HEK293 (cell line): Measurements from ENCODE around the gene BPI.

Experiments
- CTCF ChIA-PET: fragments of 350-600 bp; formaldehyde crosslinking; extraction: SDS; loops from one replicate; lab custom pipeline; 2021; ENCODE audit warnings: antibody characterized with exemption; lab: Yijun Ruan, JAX
- POLR2A ChIA-PET: fragments of 300-600 bp; formaldehyde crosslinking; extraction: SDS; loops from one replicate; lab custom pipeline; 2020; ENCODE audit warnings: antibody characterized with exemption, inconsistent platforms; lab: Yijun Ruan, JAX
- H3K27ac ChIP-seq: fragments of 200-500 bp; sonication (Bioruptor generic); 2 replicates; pipeline ENCODE4 v1.5.1; 2014; ENCODE audit warnings: low read depth, low read length, control low read depth, inconsistent platforms; ENCODE audit errors: extremely low read depth
- H3K36me3 ChIP-seq, 2 experiments: fragments of 200-500 bp in 1 of 2; sonication (Bioruptor generic) in 1 of 2; 1 replicate in 1 of 2; 2 replicates in 1 of 2; pipeline ENCODE4 v1.5.1; 2014 to 2017; ENCODE audit warnings: inconsistent platforms in 2 of 2, low read length in 2 of 2; ENCODE audit not compliant: control insufficient read depth in 2 of 2, insufficient read depth in 1 of 2
- H3K4me1 ChIP-seq: fragments of 200-500 bp; sonication (Bioruptor generic); 2 replicates; pipeline ENCODE4 v1.5.1; 2014; ENCODE audit warnings: mild to moderate bottlenecking, low read length, inconsistent platforms; ENCODE audit not compliant: control insufficient read depth, insufficient read depth
- H3K4me3 ChIP-seq: 2 replicates; pipeline ENCODE4 v1.5.1; 2011; ENCODE audit warnings: low read depth, mild to moderate bottlenecking, control low read depth, low read length, moderate library complexity
- H3K9me3 ChIP-seq: fragments of 200-500 bp; sonication (Bioruptor generic); 2 replicates; pipeline ENCODE4 v1.5.1; 2014; ENCODE audit warnings: low read depth, low read length, inconsistent platforms; ENCODE audit not compliant: control insufficient read depth, insufficient read depth
- GLI2 ChIP-seq: fragments of 450-650 bp; formaldehyde crosslinking; IDR thresholded peaks from 2 replicates; pipeline ENCODE4; 2017; ENCODE audit warnings: missing biosample characterization, missing genetic modification characterization, low read depth, borderline replicate concordance
- KLF9 ChIP-seq: fragments of 450-650 bp; formaldehyde crosslinking; IDR thresholded peaks from 2 replicates; pipeline ENCODE4 v1.5.1; 2016; ENCODE audit warnings: missing biosample characterization, missing genetic modification characterization, low read depth
- SCRT2 ChIP-seq: fragments of 450-650 bp; formaldehyde crosslinking; IDR thresholded peaks from 2 replicates; pipeline ENCODE4 v1.5.1; 2016; ENCODE audit warnings: missing biosample characterization, missing genetic modification characterization
- SETDB1 ChIP-seq: IDR thresholded peaks from one replicate; pipeline ENCODE4 v1.6.1; 2017; ENCODE audit warnings: mild to moderate bottlenecking, low read length, moderate library complexity, mixed read lengths; ENCODE audit not compliant: insufficient read length
- ZNF121 ChIP-seq: fragments of 450-650 bp; formaldehyde crosslinking; IDR thresholded peaks from 2 replicates; pipeline ENCODE4 v1.5.1; 2016; ENCODE audit warnings: missing biosample characterization, missing genetic modification characterization
- ZNF16 ChIP-seq: fragments of 450-650 bp; formaldehyde crosslinking; IDR thresholded peaks from 2 replicates; pipeline ENCODE4 v1.5.1; 2016; ENCODE audit warnings: low read depth, missing biosample characterization, missing genetic modification characterization
- ZNF514 ChIP-seq: fragments of 450-650 bp; formaldehyde crosslinking; IDR thresholded peaks from 2 replicates; pipeline ENCODE4 v1.5.1; 2016; ENCODE audit warnings: missing biosample characterization, missing genetic modification characterization
- ZNF544 ChIP-seq: fragments of 450-650 bp; formaldehyde crosslinking; IDR thresholded peaks from 2 replicates; pipeline ENCODE4 v1.5.0; 2017; ENCODE audit warnings: missing biosample characterization, missing genetic modification characterization
- ZNF654 ChIP-seq: fragments of 450-650 bp; formaldehyde crosslinking; IDR thresholded peaks from 2 replicates; pipeline ENCODE4 v1.5.1; 2016; ENCODE audit warnings: low read depth, missing biosample characterization, missing genetic modification characterization
- ZNF664 ChIP-seq: fragments of 450-650 bp; formaldehyde crosslinking; IDR thresholded peaks from 2 replicates; pipeline ENCODE4 v1.5.1; 2016; ENCODE audit warnings: missing biosample characterization, missing genetic modification characterization
- ZSCAN16 ChIP-seq: fragments of 450-650 bp; formaldehyde crosslinking; IDR thresholded peaks from 2 replicates; pipeline ENCODE4 v1.5.1; 2016; ENCODE audit warnings: missing biosample characterization, missing genetic modification characterization
- TF ChIP-seq, protein P1 (sequence below): fragments of 450-650 bp; formaldehyde crosslinking; IDR thresholded peaks from 2 replicates; pipeline ENCODE4 v1.5.1; 2017; ENCODE audit warnings: missing biosample characterization, missing genetic modification characterization
- TF ChIP-seq, protein P2 (sequence below): fragments of 450-650 bp; formaldehyde crosslinking; IDR thresholded peaks from 2 replicates; pipeline ENCODE4 v1.5.1; 2016; ENCODE audit warnings: missing biosample characterization, missing genetic modification characterization

Gene BPI

DNA sequence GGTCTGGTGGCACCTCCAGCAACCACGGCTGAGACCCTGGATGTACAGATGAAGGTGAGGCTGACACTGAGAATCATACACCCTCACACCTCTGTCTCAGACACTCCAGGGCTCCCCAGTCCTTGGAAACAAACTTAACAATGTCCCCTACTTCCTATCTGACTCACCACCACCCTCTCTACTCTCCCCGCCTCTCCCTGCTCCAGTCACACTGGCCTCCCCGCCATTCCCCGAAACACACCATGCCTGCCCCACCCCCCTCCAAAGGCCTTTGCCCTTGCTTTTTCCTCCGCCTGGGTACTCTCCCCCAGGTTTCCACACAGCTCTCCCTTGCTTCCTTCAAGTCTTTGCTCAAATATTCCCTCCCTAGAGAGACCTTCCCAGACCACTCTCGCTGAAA is 16.3 kb downstream of the BPI start (continued):
- TF ChIP-seq, protein P1, sequence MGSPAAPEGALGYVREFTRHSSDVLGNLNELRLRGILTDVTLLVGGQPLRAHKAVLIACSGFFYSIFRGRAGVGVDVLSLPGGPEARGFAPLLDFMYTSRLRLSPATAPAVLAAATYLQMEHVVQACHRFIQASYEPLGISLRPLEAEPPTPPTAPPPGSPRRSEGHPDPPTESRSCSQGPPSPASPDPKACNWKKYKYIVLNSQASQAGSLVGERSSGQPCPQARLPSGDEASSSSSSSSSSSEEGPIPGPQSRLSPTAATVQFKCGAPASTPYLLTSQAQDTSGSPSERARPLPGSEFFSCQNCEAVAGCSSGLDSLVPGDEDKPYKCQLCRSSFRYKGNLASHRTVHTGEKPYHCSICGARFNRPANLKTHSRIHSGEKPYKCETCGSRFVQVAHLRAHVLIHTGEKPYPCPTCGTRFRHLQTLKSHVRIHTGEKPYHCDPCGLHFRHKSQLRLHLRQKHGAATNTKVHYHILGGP, result no peak
- TF ChIP-seq ZNF514 (tag by site-specific recombination), result no peak
- no peak for TF ChIP-seq SETDB1

DNA sequence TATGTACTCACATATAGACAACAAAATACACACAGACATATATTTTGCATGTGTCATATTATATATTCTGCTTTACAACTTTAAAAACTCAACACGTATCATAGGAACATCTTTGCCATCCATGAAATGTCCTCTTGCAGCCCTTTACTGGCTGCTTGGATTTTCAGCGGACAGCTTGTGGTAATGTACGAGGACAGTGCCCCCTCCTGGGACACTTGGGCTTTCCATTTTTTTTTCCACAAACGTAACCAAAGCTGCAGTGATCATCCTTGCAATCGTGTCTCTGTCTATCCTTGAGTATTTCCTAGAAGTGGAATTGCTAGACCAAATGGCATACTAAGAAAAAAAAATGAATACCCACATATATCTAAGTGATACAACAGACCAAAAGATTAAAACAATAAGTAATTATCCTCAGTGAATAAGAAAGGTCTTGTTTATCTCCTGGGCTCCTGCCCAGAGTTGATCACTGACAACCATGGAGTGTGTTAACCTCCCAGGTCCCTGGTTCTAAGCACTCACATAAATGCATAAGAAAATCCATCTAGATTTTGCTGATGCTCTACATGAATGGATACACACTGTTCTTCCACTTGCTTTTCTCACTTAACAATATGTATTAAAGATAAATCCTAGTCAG is 18.1 kb downstream of the BPI start:
- no peak overlapping the region for H3K4me3 ChIP-seq
- no peaks in the 10 kb centered on the region for H3K4me1 ChIP-seq
- H3K36me3 ChIP-seq, result no peaks in the 10 kb centered on the region
- H3K9me3 ChIP-seq, result no peaks in the 10 kb centered on the region
- no peak overlapping the region for H3K27ac ChIP-seq
- CTCF ChIA-PET, result interaction anchor here (0.5 to 1.5 kb wide), 10 partner anchors 9 to 767 kb away, joined by 3 to 6 read pairs (median 3); no protein-coding TSS in a partner anchor
- POLR2A ChIA-PET, result no interaction called here
- peak; percentile 78 for TF ChIP-seq ZNF654
- no peak for TF ChIP-seq ZNF16
- no peak for TF ChIP-seq ZSCAN16
- TF ChIP-seq, protein P2, sequence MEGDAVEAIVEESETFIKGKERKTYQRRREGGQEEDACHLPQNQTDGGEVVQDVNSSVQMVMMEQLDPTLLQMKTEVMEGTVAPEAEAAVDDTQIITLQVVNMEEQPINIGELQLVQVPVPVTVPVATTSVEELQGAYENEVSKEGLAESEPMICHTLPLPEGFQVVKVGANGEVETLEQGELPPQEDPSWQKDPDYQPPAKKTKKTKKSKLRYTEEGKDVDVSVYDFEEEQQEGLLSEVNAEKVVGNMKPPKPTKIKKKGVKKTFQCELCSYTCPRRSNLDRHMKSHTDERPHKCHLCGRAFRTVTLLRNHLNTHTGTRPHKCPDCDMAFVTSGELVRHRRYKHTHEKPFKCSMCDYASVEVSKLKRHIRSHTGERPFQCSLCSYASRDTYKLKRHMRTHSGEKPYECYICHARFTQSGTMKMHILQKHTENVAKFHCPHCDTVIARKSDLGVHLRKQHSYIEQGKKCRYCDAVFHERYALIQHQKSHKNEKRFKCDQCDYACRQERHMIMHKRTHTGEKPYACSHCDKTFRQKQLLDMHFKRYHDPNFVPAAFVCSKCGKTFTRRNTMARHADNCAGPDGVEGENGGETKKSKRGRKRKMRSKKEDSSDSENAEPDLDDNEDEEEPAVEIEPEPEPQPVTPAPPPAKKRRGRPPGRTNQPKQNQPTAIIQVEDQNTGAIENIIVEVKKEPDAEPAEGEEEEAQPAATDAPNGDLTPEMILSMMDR, result peak; percentile 29

DNA sequence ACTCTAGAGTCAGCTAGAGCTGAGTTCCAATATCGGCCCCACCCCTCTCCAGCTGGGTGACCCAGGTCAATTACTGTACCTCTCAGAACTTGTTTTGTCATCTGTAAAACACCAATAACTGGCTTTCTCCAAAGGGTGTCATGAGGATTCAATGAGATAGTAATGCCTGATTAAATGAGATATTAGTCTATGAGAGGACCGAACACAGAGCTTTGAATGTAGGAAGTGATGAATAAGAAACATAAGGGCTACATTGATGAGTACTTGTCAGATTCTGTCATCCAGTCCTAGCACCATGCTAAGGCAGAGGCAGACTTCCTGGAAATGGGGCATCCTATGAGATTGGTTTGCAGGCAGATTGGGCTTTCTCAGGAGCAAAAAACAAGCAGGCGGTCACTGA is 20.2 kb downstream of the BPI start:
- H3K4me1 ChIP-seq, result no peaks in the 10 kb centered on the region
- H3K4me3 ChIP-seq, result no peak overlapping the region
- TF ChIP-seq GLI2 (tag by site-specific recombination) (no peak), ZNF664 (tag by site-specific recombination) (peak; percentile 95)
- TF ChIP-seq, all 188 proteins: peak for 1
- CTCF ChIA-PET, result interaction anchor here (1.1 to 1.5 kb wide), 2 partner anchors 13 kb away, joined by 3 to 5 read pairs; no protein-coding TSS in a partner anchor
- Histone ChIP-seq H3K9me3 (no peaks in the 10 kb centered on the region), H3K27ac (no peak overlapping the region), H3K36me3 (no peaks in the 10 kb centered on the region)
- POLR2A ChIA-PET, result no interaction called here

DNA sequence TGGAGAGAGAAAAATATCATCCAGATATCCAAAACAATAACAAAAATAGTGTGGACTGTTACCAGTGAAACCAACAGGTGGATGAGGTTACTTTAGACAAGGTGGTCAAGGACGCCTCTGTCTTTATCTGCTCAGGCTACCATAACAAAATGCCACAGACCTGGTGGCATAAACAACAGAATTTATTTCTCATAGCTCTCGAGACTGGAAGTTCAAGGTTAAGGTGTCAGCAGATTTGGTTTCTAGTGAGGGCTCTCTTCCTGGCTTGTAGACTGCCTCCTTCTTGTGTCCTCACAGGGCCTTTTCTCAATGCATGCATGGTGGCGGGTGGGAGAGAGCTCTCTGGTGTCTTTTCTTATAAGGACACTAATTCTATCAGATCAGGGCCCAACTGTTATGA is 21.2 kb downstream of the BPI start:
- no peaks in the 10 kb centered on the region for H3K9me3 ChIP-seq
- no peaks in the 10 kb centered on the region for H3K36me3 ChIP-seq
- H3K27ac ChIP-seq, result no peak overlapping the region
- ChIA-PET POLR2A (no interaction called here), CTCF (interaction anchor here (0.5 to 1.1 kb wide), 4 partner anchors 15 to 331 kb away, joined by 3 to 4 read pairs (median 3); no protein-coding TSS in a partner anchor)
- peak; percentile 37; the same call in 1 of the 2 replicates for TF ChIP-seq SCRT2 (tag by site-specific recombination)
- no peak for TF ChIP-seq KLF9 (tag by site-specific recombination)
- no peaks in the 10 kb centered on the region for H3K4me1 ChIP-seq
- H3K4me3 ChIP-seq, result no peak overlapping the region

DNA sequence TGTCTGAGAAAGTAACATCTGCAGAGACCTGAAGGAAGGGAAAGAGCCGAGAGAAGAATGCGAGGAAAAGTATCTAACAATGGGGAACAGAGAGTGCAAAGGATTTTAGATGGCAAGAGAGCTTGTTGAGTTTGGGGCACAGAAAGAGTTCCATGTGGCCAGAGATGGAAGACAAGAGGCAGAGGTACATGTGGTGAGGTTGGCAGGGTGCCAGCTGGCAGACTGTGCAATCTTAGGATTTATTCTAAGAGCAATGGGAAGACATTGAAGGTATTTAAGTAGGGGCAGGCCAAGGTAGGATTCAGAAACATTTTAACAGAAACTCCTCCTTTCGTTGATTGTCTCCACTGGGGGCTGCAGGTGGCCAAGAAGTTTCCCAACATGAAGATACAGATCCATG is 21.9 kb downstream of the BPI start:
- ChIA-PET CTCF (interaction anchor here (0.5 to 1.1 kb wide), 4 partner anchors 14 to 330 kb away, joined by 3 to 4 read pairs (median 3); no protein-coding TSS in a partner anchor), POLR2A (no interaction called here)
- Histone ChIP-seq H3K4me1 (no peaks in the 10 kb centered on the region), H3K4me3 (no peak overlapping the region), H3K9me3 (no peaks in the 10 kb centered on the region), H3K27ac (no peak overlapping the region), H3K36me3 (no peaks in the 10 kb centered on the region)
- peak; percentile 71; the same call in 1 of the 2 replicates for TF ChIP-seq ZNF544 (tag by site-specific recombination)
- no peak for TF ChIP-seq ZNF121 (tag by site-specific recombination)
